Measurements from ENCODE around the gene RRN3. TPM values are rescaled to one million over a fixed set of nuclear protein-coding genes. Genes with fewer than 3 reads are reported as not detected.
"Not testable (repeated sequence)": the region's sequence is repeated elsewhere in the genome, so short reads cannot be mapped to it uniquely, and the experiment has no call there.

The RRN3 gene
- total RNA-seq, 2 experiments from 2014 or later: 26.1 to 26.8 TPM

- DNase-seq: no peak
- Mint-ChIP-seq H3K4me1 (peaks cover 21% of the 10 kb centered on the region), H3K27me3 (no peaks in the 10 kb centered on the region), H3K36me3 (ENCODE audit: low read depth) (peaks cover 8% of the 10 kb centered on the region), H3K4me3 (no peak overlapping the region), H3K9me3 (no peaks in the 10 kb centered on the region), H3K27ac (no peak overlapping the region)
- ChIA-PET POLR2A (interaction anchor here (2.1 kb wide), 1 partner anchor 8 kb away, joined by 5 read pairs; no protein-coding TSS in a partner anchor), CTCF (no interaction called here)
Observed at GRCh38 chr16:15051387-15051951, 42.6 kb downstream of the RRN3 start.

GRCh38 chr16:15050440-15050839 is 43.6 kb downstream of the RRN3 start:
- H3K27me3 Mint-ChIP-seq, DNase-seq, H3K4me3 Mint-ChIP-seq, CTCF ChIA-PET, H3K9me3 Mint-ChIP-seq, H3K27ac Mint-ChIP-seq: not testable (repeated sequence)
- peaks cover 18% of the 10 kb centered on the region for H3K4me1 Mint-ChIP-seq
- POLR2A ChIA-PET: interaction anchor here (1.2 kb wide), 1 partner anchor 10 kb away, joined by 3 read pairs; no protein-coding TSS in a partner anchor
- H3K36me3 Mint-ChIP-seq (ENCODE audit: low read depth): peaks cover 16% of the 10 kb centered on the region

GRCh38 chr16:15049581-15050180 is 44.4 kb downstream of the RRN3 start:
- no peaks in the 10 kb centered on the region for H3K9me3 Mint-ChIP-seq
- H3K4me1 Mint-ChIP-seq: peaks cover 13% of the 10 kb centered on the region

GRCh38 chr16:15046692-15047376 is 47.2 kb downstream of the RRN3 start:
- no peak for DNase-seq
- peaks cover 22% of the 10 kb centered on the region for H3K36me3 Mint-ChIP-seq (ENCODE audit: low read depth)
- peaks cover 2% of the 10 kb centered on the region for H3K4me1 Mint-ChIP-seq
- H3K9me3 Mint-ChIP-seq: no peaks in the 10 kb centered on the region
- H3K27me3 Mint-ChIP-seq: no peaks in the 10 kb centered on the region
- ChIA-PET POLR2A (interaction anchor here (1.5 kb wide), 1 partner anchor 8 kb away, joined by 5 read pairs; no protein-coding TSS in a partner anchor), CTCF (no interaction called here)
- H3K4me3 Mint-ChIP-seq: no peak overlapping the region
- no peak overlapping the region for H3K27ac Mint-ChIP-seq

More at GRCh38 chr16:15049581-15050180, 44.4 kb downstream of the RRN3 start:
- Mint-ChIP-seq H3K27me3 (no peaks in the 10 kb centered on the region), H3K4me3 (no peak overlapping the region), H3K36me3 (ENCODE audit: low read depth) (peaks cover 16% of the 10 kb centered on the region), H3K27ac (no peak overlapping the region)
- POLR2A ChIA-PET: interaction anchor here (1.2 kb wide), 1 partner anchor 9 kb away, joined by 3 read pairs; no protein-coding TSS in a partner anchor
- CTCF ChIA-PET: no interaction called here
- DNase-seq: no peak

GRCh38 chr16:15045270-15045669 is 48.8 kb downstream of the RRN3 start:
- POLR2A ChIA-PET: interaction anchor here (1.5 kb wide), 1 partner anchor 10 kb away, joined by 5 read pairs; no protein-coding TSS in a partner anchor
- H3K4me1 Mint-ChIP-seq: not testable (repeated sequence)

GRCh38 chr16:15044286-15044685 is 49.8 kb downstream of the RRN3 start:
- no peak for DNase-seq
- H3K4me1 Mint-ChIP-seq: peaks cover 4% of the 10 kb centered on the region
- CTCF ChIA-PET: no interaction called here
- peaks cover 29% of the 10 kb centered on the region for H3K36me3 Mint-ChIP-seq (ENCODE audit: low read depth)
- POLR2A ChIA-PET: interaction anchor here (1.2 kb wide), 1 partner anchor 8 kb away, joined by 5 read pairs; no protein-coding TSS in a partner anchor
- no peak overlapping the region for H3K4me3 Mint-ChIP-seq
- H3K27me3 Mint-ChIP-seq: no peaks in the 10 kb centered on the region
- no peak overlapping the region for H3K27ac Mint-ChIP-seq
- no peaks in the 10 kb centered on the region for H3K9me3 Mint-ChIP-seq

More at GRCh38 chr16:15045270-15045669, 48.8 kb downstream of the RRN3 start:
- peaks cover 22% of the 10 kb centered on the region for H3K36me3 Mint-ChIP-seq (ENCODE audit: low read depth)
- DNase-seq, H3K27me3 Mint-ChIP-seq, CTCF ChIA-PET, H3K27ac Mint-ChIP-seq, H3K4me3 Mint-ChIP-seq, H3K9me3 Mint-ChIP-seq: not testable (repeated sequence)

- Mint-ChIP-seq H3K27ac (no peak overlapping the region), H3K36me3 (ENCODE audit: low read depth) (peaks cover 39% of the 10 kb centered on the region), H3K9me3 (no peaks in the 10 kb centered on the region), H3K4me3 (no peak overlapping the region), H3K27me3 (no peaks in the 10 kb centered on the region), H3K4me1 (peaks cover 4% of the 10 kb centered on the region)
- CTCF ChIA-PET: no interaction called here
- DNase-seq: no peak
- POLR2A ChIA-PET: interaction anchor here (1.2 kb wide), 1 partner anchor 9 kb away, joined by 5 read pairs; no protein-coding TSS in a partner anchor
Observed at GRCh38 chr16:15043344-15043743, 50.7 kb downstream of the RRN3 start.

- Mint-ChIP-seq H3K4me3 (no peak overlapping the region), H3K9me3 (no peaks in the 10 kb centered on the region), H3K36me3 (ENCODE audit: low read depth) (peaks cover 46% of the 10 kb centered on the region), H3K27ac (no peak overlapping the region), H3K27me3 (no peaks in the 10 kb centered on the region), H3K4me1 (peaks cover 4% of the 10 kb centered on the region)
- no peak for DNase-seq
- CTCF ChIA-PET: no interaction called here
- POLR2A ChIA-PET: no interaction called here
Observed at GRCh38 chr16:15041271-15042004, 52.6 kb downstream of the RRN3 start.

- Mint-ChIP-seq H3K36me3 (ENCODE audit: low read depth) (peaks cover 54% of the 10 kb centered on the region), H3K27me3 (no peaks in the 10 kb centered on the region), H3K9me3 (no peaks in the 10 kb centered on the region), H3K4me1 (peaks cover 4% of the 10 kb centered on the region), H3K27ac (no peak overlapping the region), H3K4me3 (no peak overlapping the region)
- no peak for DNase-seq
- ChIA-PET POLR2A (interaction anchor here (0.5 kb wide), 1 partner anchor 630 kb away, joined by 3 read pairs; no protein-coding TSS in a partner anchor), CTCF (no interaction called here)
Observed at GRCh38 chr16:15038689-15039088, 55.4 kb downstream of the RRN3 start.

- ChIA-PET CTCF (no interaction called here), POLR2A (no interaction called here)
- H3K4me1 Mint-ChIP-seq: peaks cover 4% of the 10 kb centered on the region
- H3K36me3 Mint-ChIP-seq (ENCODE audit: low read depth): peaks cover 56% of the 10 kb centered on the region
- no peak for DNase-seq
- H3K27ac Mint-ChIP-seq: no peak overlapping the region
- no peak overlapping the region for H3K4me3 Mint-ChIP-seq
- no peaks in the 10 kb centered on the region for H3K27me3 Mint-ChIP-seq
- H3K9me3 Mint-ChIP-seq: no peaks in the 10 kb centered on the region
Observed at GRCh38 chr16:15037745-15038144, 56.3 kb downstream of the RRN3 start.

GRCh38 chr16:15037003-15037402 is 57.1 kb downstream of the RRN3 start:
- ChIA-PET CTCF (no interaction called here), POLR2A (interaction anchor here (1.6 to 2.1 kb wide), 2 partner anchors 18 to 20 kb away, joined by 4 read pairs; no protein-coding TSS in a partner anchor)
- Mint-ChIP-seq H3K27ac (no peak overlapping the region), H3K27me3 (no peaks in the 10 kb centered on the region), H3K36me3 (ENCODE audit: low read depth) (peaks cover 62% of the 10 kb centered on the region), H3K4me1 (peaks cover 4% of the 10 kb centered on the region), H3K4me3 (no peak overlapping the region), H3K9me3 (no peaks in the 10 kb centered on the region)
- DNase-seq: no peak

- H3K27ac Mint-ChIP-seq: no peak overlapping the region
- no peaks in the 10 kb centered on the region for H3K9me3 Mint-ChIP-seq
- no peak for DNase-seq
- peaks cover 73% of the 10 kb centered on the region for H3K36me3 Mint-ChIP-seq (ENCODE audit: low read depth)
- CTCF ChIA-PET: no interaction called here
- no peaks in the 10 kb centered on the region for H3K27me3 Mint-ChIP-seq
- peaks cover 11% of the 10 kb centered on the region for H3K4me1 Mint-ChIP-seq
- no peak overlapping the region for H3K4me3 Mint-ChIP-seq
- POLR2A ChIA-PET: interaction anchor here (2.1 kb wide), 1 partner anchor 20 kb away, joined by 4 read pairs; no protein-coding TSS in a partner anchor
Observed at GRCh38 chr16:15035163-15035729, 58.8 kb downstream of the RRN3 start.
